Neural cell (in vitro differentiated cells): ENCODE data around the gene NDC1. TPM values are rescaled to one million over a fixed set of nuclear protein-coding genes. Genes with fewer than 3 reads are reported as not detected.

Experiments
- H2AFZ ChIP-seq: fragments of 200-600, 300-800 bp; sonication (generic), shearing (Covaris generic); 2 replicates; pipeline ENCODE4 v1.6.0; 2014; ENCODE audit warnings: low read depth, mild to moderate bottlenecking, antibody characterized with exemption, low read length, moderate library complexity
- H3F3A ChIP-seq: fragments of 200-600 bp; shearing (Covaris generic); 2 replicates; pipeline ENCODE4 v1.6.1; 2016; ENCODE audit warnings: mild to moderate bottlenecking, moderate library complexity, mixed read lengths, antibody characterized with exemption, low read length; ENCODE audit not compliant: insufficient read depth, poor library complexity, severe bottlenecking
- H3K27ac ChIP-seq: fragments of 200-600, 300-800 bp; sonication (generic), shearing (Covaris generic); 2 replicates; pipeline ENCODE4 v1.5.1; 2014; ENCODE audit warnings: mild to moderate bottlenecking, low read length, moderate library complexity
- H3K27me3 ChIP-seq: fragments of 300-800, 200-600 bp; sonication (generic), shearing (Covaris generic); 2 replicates; pipeline ENCODE4 v1.6.0; 2014; ENCODE audit warnings: mild to moderate bottlenecking, low read depth, low read length, moderate library complexity; ENCODE audit not compliant: insufficient read depth
- H3K36me3 ChIP-seq: fragments of 300-800, 200-600 bp; sonication (generic), shearing (Covaris generic); 2 replicates; pipeline ENCODE4 v1.5.1; 2014; ENCODE audit warnings: mild to moderate bottlenecking, antibody characterized with exemption, low read length, moderate library complexity; ENCODE audit not compliant: insufficient read depth
- H3K4me2 ChIP-seq: fragments of 300-800, 200-600 bp; sonication (generic), shearing (Covaris generic); 2 replicates; pipeline ENCODE4 v1.6.0; 2014; ENCODE audit warnings: mild to moderate bottlenecking, low read length
- H3K4me3 ChIP-seq: fragments of 300-800, 200-600 bp; sonication (generic), shearing (Covaris generic); 2 replicates; pipeline ENCODE4 v1.5.1; 2014; ENCODE audit warnings: mild to moderate bottlenecking, low read length, moderate library complexity
- H3K79me2 ChIP-seq: fragments of 200-600 bp; shearing (Covaris generic); replicated peaks from 2 replicates; pipeline ENCODE4 v1.6.0; 2014; ENCODE audit warnings: mild to moderate bottlenecking, low read length, moderate library complexity; ENCODE audit not compliant: insufficient read depth
- H3K9ac ChIP-seq: fragments of 300-800, 200-600 bp; sonication (generic), shearing (Covaris generic); 2 replicates; pipeline ENCODE4 v1.6.1; 2016; ENCODE audit warnings: mild to moderate bottlenecking, low read length, mixed read lengths
- H3K9me2 ChIP-seq: fragments of 200-600 bp; shearing (Covaris generic); 2 replicates; pipeline ENCODE4 v1.6.1; 2016; ENCODE audit warnings: mild to moderate bottlenecking, low read length, mixed read lengths; ENCODE audit not compliant: insufficient read depth
- H3K9me3 ChIP-seq: fragments of 200-600, 300-800 bp; sonication (generic), shearing (Covaris generic); 2 replicates; pipeline ENCODE4 v1.6.1; 2016; ENCODE audit warnings: mild to moderate bottlenecking, mixed run types, low read length, moderate library complexity, mixed read lengths
- H4K20me1 ChIP-seq: fragments of 200-600 bp; shearing (Covaris generic); 2 replicates; pipeline ENCODE4 v1.6.1; 2016; ENCODE audit warnings: mild to moderate bottlenecking, mixed run types; ENCODE audit not compliant: insufficient read depth
- EP300 ChIP-seq: fragments of 450-650 bp; conservative IDR thresholded peaks from 2 replicates; pipeline ENCODE4 v1.6.1; 2014; ENCODE audit warnings: antibody characterized with exemption, mild to moderate bottlenecking, moderate library complexity; ENCODE audit not compliant: poor library complexity, severe bottlenecking
- MXI1 ChIP-seq: fragments of 450-650 bp; conservative IDR thresholded peaks from 2 replicates; pipeline ENCODE4 v1.6.1; 2014; ENCODE audit warnings: antibody characterized with exemption, mild to moderate bottlenecking; ENCODE audit not compliant: poor library complexity, severe bottlenecking
- POLR2AphosphoS5 ChIP-seq: IDR thresholded peaks from 2 replicates; pipeline ENCODE4 v1.6.1; 2012
- RAD21 ChIP-seq: fragments of 450-650 bp; conservative IDR thresholded peaks from 2 replicates; pipeline ENCODE4 v1.6.1; 2014; ENCODE audit warnings: antibody characterized with exemption, mild to moderate bottlenecking, moderate library complexity
- SMC3 ChIP-seq: fragments of 450-650 bp; conservative IDR thresholded peaks from 2 replicates; pipeline ENCODE4 v1.6.1; 2014; ENCODE audit warnings: antibody characterized with exemption, mild to moderate bottlenecking, moderate library complexity; ENCODE audit not compliant: poor library complexity
- TAF1 ChIP-seq: IDR thresholded peaks from 2 replicates; pipeline ENCODE4 v1.6.1; 2012; ENCODE audit warnings: low read depth
- polyA plus RNA-seq: library from polyadenylated mRNA; depleted of rRNA; stranded (reverse); fragments of >200 nt; gene quantifications from 2 replicates; pipeline ENCODE4 v1.2.3, GENCODE V29; 2014
- TF ChIP-seq, protein P1 (sequence below): IDR thresholded peaks from 2 replicates; pipeline ENCODE4 v1.6.1; 2012; ENCODE audit warnings: borderline replicate concordance
- TF ChIP-seq, protein P2 (sequence below): fragments of 450-650 bp; IDR thresholded peaks from 2 replicates; pipeline ENCODE4 v1.5.1; 2014; ENCODE audit warnings: antibody characterized with exemption, mild to moderate bottlenecking, moderate library complexity; ENCODE audit not compliant: poor library complexity, severe bottlenecking

NDC1 gene
- polyA plus RNA-seq, 1 donor from 2014 or later, result 18.0 TPM

DNA sequence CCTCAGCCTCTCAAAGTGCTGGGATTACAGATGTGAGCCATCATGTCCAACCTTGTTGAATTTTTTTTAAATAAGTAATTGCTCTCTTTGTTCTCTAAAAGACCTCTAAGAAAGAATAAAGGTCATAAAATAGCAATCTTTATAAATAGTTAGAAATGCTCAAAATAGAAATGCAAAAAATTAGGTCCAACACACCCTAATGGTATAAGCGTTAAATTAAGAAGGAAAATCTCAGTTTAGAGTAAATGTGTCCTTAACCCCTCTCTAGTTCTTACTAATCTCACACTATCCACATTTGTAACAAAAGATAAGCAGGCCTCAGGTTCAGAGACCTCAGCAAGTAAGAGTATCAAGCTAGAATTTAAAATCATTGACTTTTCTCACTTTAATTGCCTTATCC, 60.8 kb downstream of the NDC1 start (continued):
- TF ChIP-seq SMC3 (no peak), RAD21 (no peak)

DNA sequence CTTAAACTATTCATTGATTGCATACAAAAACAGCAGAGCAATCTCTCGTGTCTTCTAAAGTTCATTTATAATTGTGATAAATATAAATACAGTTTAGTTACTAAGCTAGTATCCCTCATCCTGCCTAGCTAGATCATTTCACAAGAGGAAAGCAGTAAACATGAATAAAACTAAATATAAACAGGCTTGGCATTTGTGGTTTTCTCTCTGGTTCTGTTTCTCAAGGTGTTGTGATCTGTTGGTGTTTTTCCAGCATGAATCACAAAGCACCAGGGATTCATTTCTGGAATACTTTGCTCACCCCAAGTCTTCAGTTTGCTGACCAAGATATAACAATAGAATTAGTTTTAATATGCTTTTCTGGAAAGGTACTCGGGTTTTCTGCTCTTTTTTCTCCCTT, 66.4 kb downstream of the NDC1 start:
- no peaks in the 10 kb centered on the region for H3K9me2 ChIP-seq
- no peak overlapping the region for H3K4me2 ChIP-seq
- H3K36me3 ChIP-seq, result no peaks in the 10 kb centered on the region
- no peaks in the 10 kb centered on the region for H3F3A ChIP-seq
- no peak overlapping the region for H3K9ac ChIP-seq
- no peak overlapping the region for H2AFZ ChIP-seq
- no peak overlapping the region for H3K4me3 ChIP-seq
- H3K27me3 ChIP-seq, result no peaks in the 10 kb centered on the region
- no peaks in the 10 kb centered on the region for H3K9me3 ChIP-seq
- H3K79me2 ChIP-seq, result no peaks in the 10 kb centered on the region
- TF ChIP-seq SMC3 (no peak), TAF1 (no peak), MXI1 (no peak), RAD21 (no peak)
- TF ChIP-seq, protein P1, sequence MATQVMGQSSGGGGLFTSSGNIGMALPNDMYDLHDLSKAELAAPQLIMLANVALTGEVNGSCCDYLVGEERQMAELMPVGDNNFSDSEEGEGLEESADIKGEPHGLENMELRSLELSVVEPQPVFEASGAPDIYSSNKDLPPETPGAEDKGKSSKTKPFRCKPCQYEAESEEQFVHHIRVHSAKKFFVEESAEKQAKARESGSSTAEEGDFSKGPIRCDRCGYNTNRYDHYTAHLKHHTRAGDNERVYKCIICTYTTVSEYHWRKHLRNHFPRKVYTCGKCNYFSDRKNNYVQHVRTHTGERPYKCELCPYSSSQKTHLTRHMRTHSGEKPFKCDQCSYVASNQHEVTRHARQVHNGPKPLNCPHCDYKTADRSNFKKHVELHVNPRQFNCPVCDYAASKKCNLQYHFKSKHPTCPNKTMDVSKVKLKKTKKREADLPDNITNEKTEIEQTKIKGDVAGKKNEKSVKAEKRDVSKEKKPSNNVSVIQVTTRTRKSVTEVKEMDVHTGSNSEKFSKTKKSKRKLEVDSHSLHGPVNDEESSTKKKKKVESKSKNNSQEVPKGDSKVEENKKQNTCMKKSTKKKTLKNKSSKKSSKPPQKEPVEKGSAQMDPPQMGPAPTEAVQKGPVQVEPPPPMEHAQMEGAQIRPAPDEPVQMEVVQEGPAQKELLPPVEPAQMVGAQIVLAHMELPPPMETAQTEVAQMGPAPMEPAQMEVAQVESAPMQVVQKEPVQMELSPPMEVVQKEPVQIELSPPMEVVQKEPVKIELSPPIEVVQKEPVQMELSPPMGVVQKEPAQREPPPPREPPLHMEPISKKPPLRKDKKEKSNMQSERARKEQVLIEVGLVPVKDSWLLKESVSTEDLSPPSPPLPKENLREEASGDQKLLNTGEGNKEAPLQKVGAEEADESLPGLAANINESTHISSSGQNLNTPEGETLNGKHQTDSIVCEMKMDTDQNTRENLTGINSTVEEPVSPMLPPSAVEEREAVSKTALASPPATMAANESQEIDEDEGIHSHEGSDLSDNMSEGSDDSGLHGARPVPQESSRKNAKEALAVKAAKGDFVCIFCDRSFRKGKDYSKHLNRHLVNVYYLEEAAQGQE, result no peak
- no peak overlapping the region for H3K27ac ChIP-seq
- no peaks in the 10 kb centered on the region for H4K20me1 ChIP-seq

DNA sequence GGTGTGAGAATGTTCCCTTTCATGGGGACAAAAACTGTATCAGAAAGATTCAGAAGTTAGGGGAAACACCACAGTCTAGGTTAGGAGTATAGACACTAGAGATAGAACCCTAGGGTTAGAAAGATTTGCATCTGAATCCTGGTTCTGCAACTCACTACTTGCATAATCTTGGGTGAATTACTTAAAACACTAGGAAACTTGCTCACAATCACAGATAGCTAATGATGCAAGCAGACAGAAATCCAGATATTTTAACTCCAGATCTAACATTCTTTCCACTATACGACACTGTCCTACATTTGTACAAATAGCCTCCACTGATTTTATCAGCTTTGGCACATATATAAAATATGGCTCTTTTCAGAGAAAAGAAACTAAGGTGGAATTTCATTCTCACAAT, 68.3 kb downstream of the NDC1 start:
- H3K9ac ChIP-seq, result no peak overlapping the region
- no peaks in the 10 kb centered on the region for H4K20me1 ChIP-seq
- no peaks in the 10 kb centered on the region for H3K79me2 ChIP-seq
- H3F3A ChIP-seq, result no peaks in the 10 kb centered on the region
- no peak overlapping the region for H3K27ac ChIP-seq
- no peaks in the 10 kb centered on the region for H3K9me2 ChIP-seq
- H3K4me3 ChIP-seq, result no peak overlapping the region
- TF ChIP-seq EP300 (no peak), SMC3 (no peak), TAF1 (no peak), MXI1 (no peak), RAD21 (no peak), POLR2AphosphoS5 (no peak)
- TF ChIP-seq, protein P1, result no peak
- TF ChIP-seq, protein P2, sequence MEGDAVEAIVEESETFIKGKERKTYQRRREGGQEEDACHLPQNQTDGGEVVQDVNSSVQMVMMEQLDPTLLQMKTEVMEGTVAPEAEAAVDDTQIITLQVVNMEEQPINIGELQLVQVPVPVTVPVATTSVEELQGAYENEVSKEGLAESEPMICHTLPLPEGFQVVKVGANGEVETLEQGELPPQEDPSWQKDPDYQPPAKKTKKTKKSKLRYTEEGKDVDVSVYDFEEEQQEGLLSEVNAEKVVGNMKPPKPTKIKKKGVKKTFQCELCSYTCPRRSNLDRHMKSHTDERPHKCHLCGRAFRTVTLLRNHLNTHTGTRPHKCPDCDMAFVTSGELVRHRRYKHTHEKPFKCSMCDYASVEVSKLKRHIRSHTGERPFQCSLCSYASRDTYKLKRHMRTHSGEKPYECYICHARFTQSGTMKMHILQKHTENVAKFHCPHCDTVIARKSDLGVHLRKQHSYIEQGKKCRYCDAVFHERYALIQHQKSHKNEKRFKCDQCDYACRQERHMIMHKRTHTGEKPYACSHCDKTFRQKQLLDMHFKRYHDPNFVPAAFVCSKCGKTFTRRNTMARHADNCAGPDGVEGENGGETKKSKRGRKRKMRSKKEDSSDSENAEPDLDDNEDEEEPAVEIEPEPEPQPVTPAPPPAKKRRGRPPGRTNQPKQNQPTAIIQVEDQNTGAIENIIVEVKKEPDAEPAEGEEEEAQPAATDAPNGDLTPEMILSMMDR, result no peak
- no peaks in the 10 kb centered on the region for H3K27me3 ChIP-seq
- no peak overlapping the region for H2AFZ ChIP-seq
- H3K36me3 ChIP-seq, result no peaks in the 10 kb centered on the region
- H3K9me3 ChIP-seq, result no peaks in the 10 kb centered on the region
- no peak overlapping the region for H3K4me2 ChIP-seq
